ENCODE data around the gene ALS2CL. TPM values are rescaled to one million over a fixed set of nuclear protein-coding genes. Genes with fewer than 3 reads are reported as not detected.

Gene ALS2CL
- total and polyA plus RNA-seq, 2 experiments from 2014 or later = 3.4 to 11.8 TPM

DNA sequence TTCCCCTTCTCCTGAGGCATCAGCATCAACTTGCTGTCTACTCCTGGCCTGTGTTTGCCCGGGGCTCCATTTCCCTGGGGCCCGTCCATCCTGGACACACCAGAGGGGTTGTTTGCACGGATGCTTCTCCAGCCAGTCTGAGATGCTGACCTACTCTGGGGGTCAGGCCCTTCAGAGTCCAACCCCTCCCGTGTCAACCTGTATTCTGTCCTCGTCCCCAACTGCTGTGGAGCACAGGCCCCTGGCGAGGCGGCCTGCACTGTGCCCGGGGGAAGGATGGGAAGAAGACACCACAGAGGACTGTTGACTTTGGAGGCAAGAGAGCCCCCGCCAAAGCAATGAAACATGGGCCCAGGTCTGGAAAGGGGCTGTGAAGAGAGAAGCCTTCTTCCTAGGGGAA lies 25.8 kb downstream of the ALS2CL start:
- no peak overlapping the region for H3K4me3 Mint-ChIP-seq
- TF ChIP-seq, protein P1, sequence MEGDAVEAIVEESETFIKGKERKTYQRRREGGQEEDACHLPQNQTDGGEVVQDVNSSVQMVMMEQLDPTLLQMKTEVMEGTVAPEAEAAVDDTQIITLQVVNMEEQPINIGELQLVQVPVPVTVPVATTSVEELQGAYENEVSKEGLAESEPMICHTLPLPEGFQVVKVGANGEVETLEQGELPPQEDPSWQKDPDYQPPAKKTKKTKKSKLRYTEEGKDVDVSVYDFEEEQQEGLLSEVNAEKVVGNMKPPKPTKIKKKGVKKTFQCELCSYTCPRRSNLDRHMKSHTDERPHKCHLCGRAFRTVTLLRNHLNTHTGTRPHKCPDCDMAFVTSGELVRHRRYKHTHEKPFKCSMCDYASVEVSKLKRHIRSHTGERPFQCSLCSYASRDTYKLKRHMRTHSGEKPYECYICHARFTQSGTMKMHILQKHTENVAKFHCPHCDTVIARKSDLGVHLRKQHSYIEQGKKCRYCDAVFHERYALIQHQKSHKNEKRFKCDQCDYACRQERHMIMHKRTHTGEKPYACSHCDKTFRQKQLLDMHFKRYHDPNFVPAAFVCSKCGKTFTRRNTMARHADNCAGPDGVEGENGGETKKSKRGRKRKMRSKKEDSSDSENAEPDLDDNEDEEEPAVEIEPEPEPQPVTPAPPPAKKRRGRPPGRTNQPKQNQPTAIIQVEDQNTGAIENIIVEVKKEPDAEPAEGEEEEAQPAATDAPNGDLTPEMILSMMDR (conservative IDR thresholded peaks at IDR 0.05; ENCODE audit: low read depth in 2 of 2) = no peak
- TF ChIP-seq EZH2phosphoT487 (IDR thresholded peaks at IDR 0.05; ENCODE audit: unreplicated experiment) (no peak), ZNF114 (CRISPR knock-in tag; IDR thresholded peaks at IDR 0.05) (no peak), ZNF331 (CRISPR knock-in tag; IDR thresholded peaks at IDR 0.05; ENCODE audit: low read depth) (no peak)
- TF ChIP-seq, protein P2, sequence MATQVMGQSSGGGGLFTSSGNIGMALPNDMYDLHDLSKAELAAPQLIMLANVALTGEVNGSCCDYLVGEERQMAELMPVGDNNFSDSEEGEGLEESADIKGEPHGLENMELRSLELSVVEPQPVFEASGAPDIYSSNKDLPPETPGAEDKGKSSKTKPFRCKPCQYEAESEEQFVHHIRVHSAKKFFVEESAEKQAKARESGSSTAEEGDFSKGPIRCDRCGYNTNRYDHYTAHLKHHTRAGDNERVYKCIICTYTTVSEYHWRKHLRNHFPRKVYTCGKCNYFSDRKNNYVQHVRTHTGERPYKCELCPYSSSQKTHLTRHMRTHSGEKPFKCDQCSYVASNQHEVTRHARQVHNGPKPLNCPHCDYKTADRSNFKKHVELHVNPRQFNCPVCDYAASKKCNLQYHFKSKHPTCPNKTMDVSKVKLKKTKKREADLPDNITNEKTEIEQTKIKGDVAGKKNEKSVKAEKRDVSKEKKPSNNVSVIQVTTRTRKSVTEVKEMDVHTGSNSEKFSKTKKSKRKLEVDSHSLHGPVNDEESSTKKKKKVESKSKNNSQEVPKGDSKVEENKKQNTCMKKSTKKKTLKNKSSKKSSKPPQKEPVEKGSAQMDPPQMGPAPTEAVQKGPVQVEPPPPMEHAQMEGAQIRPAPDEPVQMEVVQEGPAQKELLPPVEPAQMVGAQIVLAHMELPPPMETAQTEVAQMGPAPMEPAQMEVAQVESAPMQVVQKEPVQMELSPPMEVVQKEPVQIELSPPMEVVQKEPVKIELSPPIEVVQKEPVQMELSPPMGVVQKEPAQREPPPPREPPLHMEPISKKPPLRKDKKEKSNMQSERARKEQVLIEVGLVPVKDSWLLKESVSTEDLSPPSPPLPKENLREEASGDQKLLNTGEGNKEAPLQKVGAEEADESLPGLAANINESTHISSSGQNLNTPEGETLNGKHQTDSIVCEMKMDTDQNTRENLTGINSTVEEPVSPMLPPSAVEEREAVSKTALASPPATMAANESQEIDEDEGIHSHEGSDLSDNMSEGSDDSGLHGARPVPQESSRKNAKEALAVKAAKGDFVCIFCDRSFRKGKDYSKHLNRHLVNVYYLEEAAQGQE (IDR thresholded peaks at IDR 0.05; ENCODE audit: unreplicated experiment) = no peak
- no peaks in the 10 kb centered on the region for H3K79me2 ChIP-seq (replicated peaks; ENCODE audit: insufficient read depth)
- no peaks in the 10 kb centered on the region for H3K36me3 Mint-ChIP-seq (ENCODE audit: low read depth)
- DNase-seq (ENCODE audit: low spot score) = no peak
- no peak overlapping the region for H3K4me3 ChIP-seq
- peaks cover 11% of the 10 kb centered on the region for H3K4me1 Mint-ChIP-seq
- no peak overlapping the region for H2AFZ ChIP-seq
- no peaks in the 10 kb centered on the region for H3K9me2 ChIP-seq (ENCODE audit: insufficient read depth)
- no peak overlapping the region for H3K4me2 ChIP-seq
- H3K27me3 Mint-ChIP-seq (ENCODE audit: insufficient read depth, low read depth, poor library complexity) = peaks cover 16% of the 10 kb centered on the region
- H3K27ac Mint-ChIP-seq = no peak overlapping the region
- 0 out of 2 replicates have a peak, but pooled peaks cover 4% of the 10 kb centered on the region for H3F3A ChIP-seq (replicated peaks; ENCODE audit: low read depth)
- H4K20me1 ChIP-seq (replicated peaks; ENCODE audit: insufficient read depth) = no peaks in the 10 kb centered on the region
- H3K27me3 ChIP-seq (ENCODE audit: insufficient read depth) = no peaks in the 10 kb centered on the region
- ATAC-seq = no peak
- peaks cover 6% of the 10 kb centered on the region; the same call in 1 of the 2 replicates for H3K4me1 ChIP-seq (ENCODE audit: insufficient read depth)
- no peaks in the 10 kb centered on the region for H3K9me3 Mint-ChIP-seq
- no peaks in the 10 kb centered on the region for H3K36me3 ChIP-seq (ENCODE audit: insufficient read depth)
- H3K27ac ChIP-seq (ENCODE audit: low read depth) = no peak overlapping the region

DNA sequence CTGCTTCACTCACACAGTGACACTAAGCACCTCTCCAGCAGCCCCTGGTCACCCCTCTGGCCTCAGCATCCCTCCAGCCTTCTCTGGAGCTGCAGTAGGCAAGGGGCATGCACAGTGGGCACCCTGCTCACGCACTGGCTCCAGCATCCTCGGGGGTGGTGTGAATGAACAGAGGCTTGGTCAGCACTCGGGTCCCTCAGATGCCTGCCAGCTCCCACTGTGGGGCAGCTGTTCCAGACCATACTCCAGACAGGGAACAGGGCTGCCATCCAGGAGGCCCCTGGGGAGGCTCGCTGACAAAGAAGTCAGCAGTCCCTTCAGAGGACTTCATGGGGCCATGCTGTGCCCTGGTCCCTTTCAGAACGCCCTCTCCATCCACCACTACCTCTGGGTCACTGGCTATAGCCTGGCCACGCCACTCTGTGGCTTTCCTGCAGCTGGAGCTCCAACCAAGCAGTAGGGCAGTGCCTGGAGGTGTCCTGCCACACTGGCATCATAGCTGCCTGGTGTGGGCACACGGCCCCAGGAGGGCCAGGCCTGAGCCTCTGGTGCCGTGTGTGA lies 26.3 kb downstream of the ALS2CL start:
- no peak for TF ChIP-seq EZH2 (IDR thresholded peaks at IDR 0.05; ENCODE audit: low read depth, unreplicated experiment)
- TF ChIP-seq, protein P1 (conservative IDR thresholded peaks at IDR 0.05; ENCODE audit: low read depth in 2 of 2) = no peak
- TF ChIP-seq, protein P2 (IDR thresholded peaks at IDR 0.05; ENCODE audit: unreplicated experiment) = no peak
- TF ChIP-seq, protein P3, sequence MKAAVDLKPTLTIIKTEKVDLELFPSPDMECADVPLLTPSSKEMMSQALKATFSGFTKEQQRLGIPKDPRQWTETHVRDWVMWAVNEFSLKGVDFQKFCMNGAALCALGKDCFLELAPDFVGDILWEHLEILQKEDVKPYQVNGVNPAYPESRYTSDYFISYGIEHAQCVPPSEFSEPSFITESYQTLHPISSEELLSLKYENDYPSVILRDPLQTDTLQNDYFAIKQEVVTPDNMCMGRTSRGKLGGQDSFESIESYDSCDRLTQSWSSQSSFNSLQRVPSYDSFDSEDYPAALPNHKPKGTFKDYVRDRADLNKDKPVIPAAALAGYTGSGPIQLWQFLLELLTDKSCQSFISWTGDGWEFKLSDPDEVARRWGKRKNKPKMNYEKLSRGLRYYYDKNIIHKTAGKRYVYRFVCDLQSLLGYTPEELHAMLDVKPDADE (IDR thresholded peaks at IDR 0.05) = no peak
- no peak for TF ChIP-seq NANOG (IDR thresholded peaks at IDR 0.05; ENCODE audit: borderline replicate concordance)
- Histone ChIP-seq H3K9me2 (ENCODE audit: insufficient read depth) (no peaks in the 10 kb centered on the region), H3K27me3 (ENCODE audit: insufficient read depth) (no peaks in the 10 kb centered on the region), H3K36me3 (ENCODE audit: insufficient read depth) (no peaks in the 10 kb centered on the region), H3K27ac (ENCODE audit: low read depth) (no peak overlapping the region), H2AFZ (no peak overlapping the region), H3K4me2 (no peak overlapping the region), H3K4me3 (no peak overlapping the region), H3K79me2 (replicated peaks; ENCODE audit: insufficient read depth) (no peaks in the 10 kb centered on the region), H3K4me1 (ENCODE audit: insufficient read depth) (peaks cover 11% of the 10 kb centered on the region; the same call in 1 of the 2 replicates), H4K20me1 (replicated peaks; ENCODE audit: insufficient read depth) (no peaks in the 10 kb centered on the region), H3F3A (replicated peaks; ENCODE audit: low read depth) (0 out of 2 replicates have a peak, but pooled peaks cover 4% of the 10 kb centered on the region)
- peaks cover 21% of the 10 kb centered on the region for H3K27me3 Mint-ChIP-seq (ENCODE audit: insufficient read depth, low read depth, poor library complexity)
- no peaks in the 10 kb centered on the region for H3K9me3 Mint-ChIP-seq
- no peak overlapping the region for H3K4me3 Mint-ChIP-seq
- no peak for DNase-seq (ENCODE audit: low spot score)
- no peak overlapping the region for H3K27ac Mint-ChIP-seq
- ATAC-seq = no peak
- H3K36me3 Mint-ChIP-seq (ENCODE audit: low read depth) = no peaks in the 10 kb centered on the region
- peaks cover 17% of the 10 kb centered on the region for H3K4me1 Mint-ChIP-seq

Data from GM23338 (cell line).